H1 (cell line): ENCODE results near the gene HTN1. TPM values are rescaled to one million over a fixed set of nuclear protein-coding genes. Genes with fewer than 3 reads are reported as not detected.

Experiments used
- CTCF ChIA-PET: fragments of 300-600 bp; sonication (Branson Sonifier 250); formaldehyde crosslinking; loops from one replicate; lab custom pipeline; 2021; ENCODE audit not compliant: partially characterized antibody; lab: Charles Lee
- POLR2A ChIA-PET: fragments of 300-600 bp; sonication (Branson Sonifier 250); formaldehyde crosslinking; loops from one replicate; lab custom pipeline; 2021; ENCODE audit warnings: inconsistent platforms; ENCODE audit not compliant: partially characterized antibody; lab: Charles Lee
- DNase-seq, 2 experiments: peaks; one replicate each; pipeline versions ENCODE4 v3.0.0 to v3.0.0-alpha.2; 2010 to 2022; ENCODE audit warnings: low spot score in 2 of 2, low read depth in 1 of 2, mixed read lengths in 1 of 2
- FAIRE-seq: peaks from 2 replicates; lab custom pipeline; 2011; peaks lifted over from hg19 to GRCh38; lab: Jason Lieb, UNC
- H2AFZ ChIP-seq: 2 replicates; pipeline ENCODE4 v1.8.1; 2012; ENCODE audit warnings: low read length, inconsistent platforms
- H2AK5ac ChIP-seq: 2 replicates; pipeline ENCODE4 v1.6.1; 2013; ENCODE audit warnings: low read depth, low read length
- H2BK120ac ChIP-seq: replicated peaks from 2 replicates; pipeline ENCODE3; 2013; ENCODE audit warnings: low read depth, low read length, inconsistent platforms
- H2BK12ac ChIP-seq: 2 replicates; pipeline ENCODE4 v1.6.1; 2013; ENCODE audit warnings: low read depth, low read length
- H2BK15ac ChIP-seq: 2 replicates; pipeline ENCODE4 v1.6.1; 2013; ENCODE audit warnings: low read length
- H2BK20ac ChIP-seq: 2 replicates; pipeline ENCODE4 v1.6.1; 2013; ENCODE audit warnings: low read length
- H2BK5ac ChIP-seq: 2 replicates; pipeline ENCODE4 v1.6.1; 2013; ENCODE audit warnings: low read depth, low read length
- H3K14ac ChIP-seq: 2 replicates; pipeline ENCODE4 v1.6.1; 2013; ENCODE audit warnings: inconsistent platforms; ENCODE audit not compliant: insufficient read length
- H3K18ac ChIP-seq: 2 replicates; pipeline ENCODE4 v1.6.1; 2013; ENCODE audit warnings: low read length; ENCODE audit errors: extremely low read depth
- H3K23ac ChIP-seq: 2 replicates; pipeline ENCODE4 v1.6.1; 2013; ENCODE audit warnings: inconsistent platforms; ENCODE audit not compliant: insufficient read length
- H3K23me2 ChIP-seq: 2 replicates; pipeline ENCODE4 v1.6.1; 2013; ENCODE audit warnings: low read depth, low read length
- H3K27ac ChIP-seq: 2 replicates; pipeline ENCODE4 v1.6.1; 2011; ENCODE audit warnings: low read depth, low read length, inconsistent platforms
- H3K27me3 ChIP-seq, 4 experiments: replicated peaks in 1 of 4; 1 replicate in 1 of 4; 2 replicates in 3 of 4; pipeline versions ENCODE4 v1.6.1 to v1.8.1; 2011 to 2013; ENCODE audit warnings: low read length in 3 of 4, mild to moderate bottlenecking in 3 of 4, inconsistent platforms in 2 of 4, mixed read lengths in 2 of 4, moderate library complexity in 1 of 4; ENCODE audit not compliant: control insufficient read depth in 3 of 4, insufficient read depth in 3 of 4; ENCODE audit errors: extremely low read depth in 1 of 4
- H3K36me3 ChIP-seq, 4 experiments: 2 replicates each; pipeline versions ENCODE4 v1.6.1 to v1.8.1; 2011 to 2013; ENCODE audit warnings: mild to moderate bottlenecking in 4 of 4, low read length in 3 of 4, moderate library complexity in 2 of 4, control low read depth in 1 of 4, inconsistent platforms in 1 of 4; ENCODE audit not compliant: insufficient read depth in 4 of 4, control insufficient read depth in 2 of 4
- H3K4ac ChIP-seq: replicated peaks from 2 replicates; pipeline ENCODE3; 2013; ENCODE audit warnings: low read length, low read depth, mixed read lengths, inconsistent platforms; ENCODE audit not compliant: insufficient read length
- H3K4me1 ChIP-seq, 4 experiments: replicated peaks in 1 of 4; 1 replicate in 1 of 4; 2 replicates in 3 of 4; pipeline versions ENCODE4 v1.6.1 to v1.8.1; 2011 to 2013; ENCODE audit warnings: low read length in 3 of 4, inconsistent platforms in 2 of 4, mixed read lengths in 1 of 4; ENCODE audit not compliant: insufficient read depth in 4 of 4, control insufficient read depth in 3 of 4
- H3K4me2 ChIP-seq, 2 experiments: 2 replicates each; pipeline versions ENCODE4 v1.6.1 to v1.8.1; 2011 to 2013; ENCODE audit warnings: low read depth in 2 of 2, low read length in 2 of 2, control low read depth in 1 of 2, inconsistent platforms in 1 of 2, mild to moderate bottlenecking in 1 of 2; ENCODE audit not compliant: insufficient read depth in 1 of 2
- H3K4me3 ChIP-seq, 4 experiments: fragments of 200-600, 300-600 bp in 1 of 4; sonication (generic), shearing (Covaris generic), sonication (Bioruptor Twin) in 1 of 4; 2 replicates each; pipeline versions ENCODE4 v1.5.1 to v1.8.1; 2011 to 2016; ENCODE audit warnings: low read length in 4 of 4, low read depth in 3 of 4, control low read depth in 2 of 4, inconsistent platforms in 2 of 4, mild to moderate bottlenecking in 2 of 4, mixed read lengths in 1 of 4, moderate library complexity in 1 of 4; ENCODE audit not compliant: insufficient read depth in 2 of 4; ENCODE audit errors: extremely low read depth in 1 of 4
- H3K56ac ChIP-seq: replicated peaks from 2 replicates; pipeline ENCODE3; 2013; ENCODE audit warnings: low read depth, mild to moderate bottlenecking, mixed read lengths, low read length, inconsistent platforms; ENCODE audit not compliant: insufficient read length
- H3K79me1 ChIP-seq: 2 replicates; pipeline ENCODE4 v1.6.1; 2013; ENCODE audit warnings: low read depth, low read length, control low read depth
- H3K79me2 ChIP-seq, 2 experiments: 2 replicates each; pipeline versions ENCODE4 v1.6.1 to v1.8.1; 2012 to 2013; ENCODE audit warnings: low read length in 2 of 2, mild to moderate bottlenecking in 2 of 2, inconsistent platforms in 1 of 2; ENCODE audit not compliant: insufficient read depth in 2 of 2, control insufficient read depth in 1 of 2
- H3K9ac ChIP-seq, 4 experiments: replicated peaks in 1 of 4; 1 replicate in 1 of 4; 2 replicates in 3 of 4; pipeline versions ENCODE4 v1.6.1 to v1.8.1; 2011 to 2013; ENCODE audit warnings: low read depth in 3 of 4, low read length in 3 of 4, control low read depth in 2 of 4, mild to moderate bottlenecking in 2 of 4, moderate library complexity in 2 of 4, inconsistent platforms in 1 of 4; ENCODE audit errors: extremely low read depth in 1 of 4
- H3K9me3 ChIP-seq, 2 experiments: 2 replicates each; pipeline versions ENCODE4 v1.6.1 to v1.8.1; 2012 to 2013; ENCODE audit warnings: mild to moderate bottlenecking in 2 of 2, moderate library complexity in 2 of 2, control low read depth in 1 of 2, inconsistent platforms in 1 of 2, low read depth in 1 of 2, low read length in 1 of 2, mixed read lengths in 1 of 2; ENCODE audit not compliant: insufficient read depth in 2 of 2
- H4K20me1 ChIP-seq, 2 experiments: replicated peaks in 1 of 2; 2 replicates each; pipeline versions ENCODE3 to v1.8.1; 2011 to 2013; ENCODE audit warnings: inconsistent platforms in 2 of 2, low read length in 2 of 2, mild to moderate bottlenecking in 1 of 2; ENCODE audit not compliant: insufficient read depth in 2 of 2, control insufficient read depth in 1 of 2
- H4K5ac ChIP-seq: 2 replicates; pipeline ENCODE4 v1.6.1; 2013; ENCODE audit warnings: low read length, low read depth, mixed read lengths, inconsistent platforms; ENCODE audit not compliant: insufficient read length
- H4K8ac ChIP-seq: 2 replicates; pipeline ENCODE4 v1.8.0; 2013; ENCODE audit warnings: mild to moderate bottlenecking, moderate library complexity, low read length, inconsistent platforms; ENCODE audit not compliant: insufficient read depth; ENCODE audit errors: extremely low read depth
- H4K91ac ChIP-seq: replicated peaks from 2 replicates; pipeline ENCODE3; 2013; ENCODE audit warnings: low read length, mixed read lengths, inconsistent platforms; ENCODE audit not compliant: insufficient read length
- BRCA1 ChIP-seq: IDR thresholded peaks from 2 replicates; pipeline ENCODE4 v1.6.1; 2012; ENCODE audit warnings: low read depth, low read length, improper control_type of control experiment
- CBX5 ChIP-seq: fragments of 300-800, 300-1000 bp; sonication (generic); IDR thresholded peaks from 2 replicates; pipeline ENCODE4 v1.7.1; 2016; ENCODE audit warnings: antibody characterized with exemption, low read length, low read depth
- EP300 ChIP-seq, 2 experiments: IDR thresholded peaks; 1 replicate in 1 of 2; 2 replicates in 1 of 2; pipeline ENCODE4 v1.6.1; 2011 to 2012; ENCODE audit warnings: low read depth in 2 of 2, low read length in 2 of 2, mild to moderate bottlenecking in 2 of 2, borderline replicate concordance in 1 of 2, inconsistent platforms in 1 of 2, moderate library complexity in 1 of 2
- GABPA ChIP-seq: IDR thresholded peaks from 2 replicates; pipeline ENCODE4 v1.6.1; 2011; ENCODE audit warnings: mild to moderate bottlenecking, low read length, moderate library complexity, borderline replicate concordance; ENCODE audit not compliant: insufficient read depth
- KDM5A ChIP-seq: fragments of 200-600 bp; IDR thresholded peaks from 2 replicates; pipeline ENCODE4 v1.7.1; 2012; ENCODE audit warnings: mild to moderate bottlenecking, low read length, inconsistent platforms, mixed read lengths
- POLR2AphosphoS5 ChIP-seq: IDR thresholded peaks from 2 replicates; pipeline ENCODE4 v1.6.1; 2011; ENCODE audit warnings: low read depth, low read length
- SIN3A ChIP-seq, 2 experiments: IDR thresholded peaks in 1 of 2; conservative IDR thresholded peaks in 1 of 2; 2 replicates each; pipeline ENCODE4 v1.6.1; 2011 to 2012; ENCODE audit warnings: low read length in 2 of 2, improper control_type of control experiment in 1 of 2, low read depth in 1 of 2, mild to moderate bottlenecking in 1 of 2
- YY1 ChIP-seq: IDR thresholded peaks from 2 replicates; pipeline ENCODE4 v1.6.1; 2011; ENCODE audit warnings: low read depth, mild to moderate bottlenecking, low read length
- WGBS, 2 experiments: shearing (Covaris generic) in 1 of 2; methylation state at CpG; one replicate each; pipeline versions ENCODE4 v1.1.6 to v1.1.7; 2013 to 2015; ENCODE audit warnings: low lambda C conversion rate in 2 of 2, mixed read lengths in 2 of 2, inconsistent platforms in 1 of 2, low coverage in 1 of 2, missing lambda C conversion rate in 1 of 2; ENCODE audit not compliant: insufficient replicate concordance in 2 of 2, insufficient coverage in 1 of 2, insufficient read length in 1 of 2; ENCODE audit errors: extremely low coverage in 1 of 2, missing lambda C conversion rate in 1 of 2; 5-methylcytosine and 5-hydroxymethylcytosine counted together
- polyA plus RNA-seq, 7 experiments: library from polyadenylated mRNA; depleted of rRNA in 3 of 7; stranded (reverse) in 5 of 7; unstranded in 2 of 7; fragments of >200 nt in 5 of 7; fragments of 200-250 nt in 2 of 7; gene quantifications; 1 replicate in 5 of 7; 2 replicates in 1 of 7; 4 replicates in 1 of 7; pipeline versions ENCODE4 v1.2.1 to v1.2.3, GENCODE V29; 2011 to 2013; ENCODE audit warnings: missing spikeins in 2 of 7, mixed read lengths in 2 of 7
- total RNA-seq: library from RNA; stranded (reverse); fragmentation: NEBNext Ultra II Directional; extraction: Animal tissue kit (Norgen Biotek cat#: 25700); gene quantifications from 2 replicates; pipeline ENCODE4 v1.2.1, GENCODE V29; 2021
- TF ChIP-seq, protein P1 (sequence below): IDR thresholded peaks from 2 replicates; pipeline ENCODE4 v1.6.1; 2011; ENCODE audit warnings: low read depth, mild to moderate bottlenecking, low read length; ENCODE audit not compliant: insufficient read depth

Gene HTN1
- total and polyA plus RNA-seq, 2 of the 8 experiments (the other 6 are each of a cell fraction or from before 2014, with no cell fraction given) = not detected

DNA sequence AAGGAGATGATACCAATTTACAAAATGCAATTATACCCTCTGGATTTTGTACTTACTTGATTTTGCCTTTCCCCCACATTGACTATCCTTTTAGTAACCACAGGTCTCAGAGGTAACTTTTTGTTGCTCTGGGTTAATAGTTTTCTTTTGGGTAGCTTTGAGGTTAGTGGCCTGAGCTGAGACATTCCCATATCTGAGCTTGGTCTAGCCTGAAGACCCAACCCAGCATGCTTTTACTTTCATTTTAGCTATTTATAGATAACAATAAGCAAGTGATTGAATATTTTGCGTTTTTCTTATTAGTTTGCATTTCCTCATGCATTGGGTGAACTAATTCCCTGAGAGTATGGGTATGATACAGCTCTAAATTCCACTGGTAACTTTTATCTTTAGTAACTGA, 11.8 kb downstream of the HTN1 start:
- no peak overlapping the region for H3K56ac ChIP-seq
- no peaks in the 10 kb centered on the region for H3K36me3 ChIP-seq
- peaks cover 2% of the 10 kb centered on the region; the same call in 1 of the 2 replicates for H3K23me2 ChIP-seq
- H3K23ac ChIP-seq = no peak overlapping the region
- no peak overlapping the region for H2AFZ ChIP-seq
- no peak overlapping the region for H2BK5ac ChIP-seq
- ChIA-PET CTCF (interaction anchor here (0.7 kb wide), 1 partner anchor 36 kb away, joined by 4 read pairs; no protein-coding TSS in a partner anchor), POLR2A (no interaction called here)
- no peaks in the 10 kb centered on the region for H3K79me1 ChIP-seq
- no peak overlapping the region for H2BK20ac ChIP-seq
- no peaks in the 10 kb centered on the region for H3K27me3 ChIP-seq
- no peak overlapping the region for H3K4me2 ChIP-seq
- no peak overlapping the region for H3K27ac ChIP-seq
- H2AK5ac ChIP-seq = no peak overlapping the region
- DNase-seq = no peak
- no peaks in the 10 kb centered on the region for H3K79me2 ChIP-seq
- no peak overlapping the region for H3K4ac ChIP-seq
- H3K9ac ChIP-seq = no peak overlapping the region
- WGBS, 2 experiments = 86% methylated on average over 1 of the region's 1 CpG; no CpG with 5 or more reads in 1 of the 2 experiments
- H4K5ac ChIP-seq = no peak overlapping the region
- H3K14ac ChIP-seq = no peak overlapping the region
- H3K18ac ChIP-seq = no peak overlapping the region
- no peak overlapping the region for H3K4me3 ChIP-seq
- H2BK12ac ChIP-seq = no peak overlapping the region
- no peak overlapping the region for H2BK120ac ChIP-seq
- no peak overlapping the region for H4K91ac ChIP-seq
- no peaks in the 10 kb centered on the region for H3K9me3 ChIP-seq
- H3K4me1 ChIP-seq = peaks cover 0 to 3% (median under 1%) of the 10 kb centered on the region in 4 experiments; a peak in 1 of 7 replicates
- H4K8ac ChIP-seq = no peak overlapping the region
- no peak overlapping the region for H2BK15ac ChIP-seq
- FAIRE-seq = no peak
- no peaks in the 10 kb centered on the region for H4K20me1 ChIP-seq
- TF ChIP-seq YY1 = no peak
- TF ChIP-seq KDM5A = no peak
- no peak for TF ChIP-seq EP300 (IDR thresholded peaks at IDR 0.05; ENCODE audit: borderline replicate concordance in 1 of 2, low read depth in 2 of 2, low read length in 2 of 2)
- no peak for TF ChIP-seq POLR2AphosphoS5
- TF ChIP-seq, protein P1, sequence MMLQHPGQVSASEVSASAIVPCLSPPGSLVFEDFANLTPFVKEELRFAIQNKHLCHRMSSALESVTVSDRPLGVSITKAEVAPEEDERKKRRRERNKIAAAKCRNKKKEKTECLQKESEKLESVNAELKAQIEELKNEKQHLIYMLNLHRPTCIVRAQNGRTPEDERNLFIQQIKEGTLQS = no peak
- TF ChIP-seq BRCA1 = no peak
- no peak for TF ChIP-seq SIN3A (conservative IDR thresholded peaks at IDR 0.05 in 1 of 2, IDR thresholded peaks at IDR 0.05 in 1 of 2; ENCODE audit: low read depth in 1 of 2, low read length in 2 of 2)
- no peak for TF ChIP-seq GABPA
- no peak for TF ChIP-seq CBX5
